Trophoblast cell (in vitro differentiated cells and primary cell): Measurements from ENCODE around the gene ABHD5.

Source experiments
- DNase-seq, 2 donors: peaks; one replicate each; pipeline ENCODE4 v3.0.0-alpha.2; 2016
- H2AFZ ChIP-seq: 2 replicates; pipeline ENCODE4 v1.6.1; 2013; ENCODE audit warnings: low read length, moderate library complexity, mild to moderate bottlenecking; ENCODE audit not compliant: insufficient read depth, poor library complexity
- H2AK5ac ChIP-seq: 2 replicates; pipeline ENCODE4 v1.6.1; 2013; ENCODE audit warnings: mild to moderate bottlenecking, low read length
- H2BK120ac ChIP-seq: 2 replicates; pipeline ENCODE4 v1.6.1; 2013; ENCODE audit warnings: low read length, mild to moderate bottlenecking, moderate library complexity; ENCODE audit not compliant: insufficient read depth, poor library complexity
- H2BK12ac ChIP-seq: 2 replicates; pipeline ENCODE4 v1.6.1; 2013; ENCODE audit warnings: mild to moderate bottlenecking, low read length, moderate library complexity
- H2BK5ac ChIP-seq: 2 replicates; pipeline ENCODE4 v1.6.1; 2013; ENCODE audit warnings: low read length, low read depth, moderate library complexity, mild to moderate bottlenecking; ENCODE audit not compliant: poor library complexity
- H3K14ac ChIP-seq: 2 replicates; pipeline ENCODE4 v1.6.1; 2013; ENCODE audit warnings: mild to moderate bottlenecking, low read length
- H3K18ac ChIP-seq: 2 replicates; pipeline ENCODE4 v1.6.1; 2013; ENCODE audit warnings: mild to moderate bottlenecking, low read length
- H3K23ac ChIP-seq: 2 replicates; pipeline ENCODE4 v1.6.1; 2013; ENCODE audit warnings: low read length
- H3K27ac ChIP-seq: 2 replicates; pipeline ENCODE4 v1.5.1; 2013; ENCODE audit warnings: low read depth, mild to moderate bottlenecking, inconsistent platforms, low read length, moderate library complexity
- H3K27me3 ChIP-seq: 2 replicates; pipeline ENCODE4 v1.6.1; 2013; ENCODE audit warnings: inconsistent platforms, mild to moderate bottlenecking, low read length, moderate library complexity; ENCODE audit not compliant: insufficient read depth
- H3K36me3 ChIP-seq, 2 experiments: 1 replicate in 1 of 2; 2 replicates in 1 of 2; pipeline ENCODE4 v1.6.1; 2013; ENCODE audit warnings: low read length in 2 of 2, mild to moderate bottlenecking in 2 of 2, moderate library complexity in 1 of 2; ENCODE audit not compliant: insufficient read depth in 2 of 2, control insufficient read depth in 1 of 2
- H3K4ac ChIP-seq: 2 replicates; pipeline ENCODE4 v1.6.1; 2013; ENCODE audit warnings: low read depth, mild to moderate bottlenecking, low read length, moderate library complexity
- H3K4me1 ChIP-seq, 2 experiments: 1 replicate in 1 of 2; 2 replicates in 1 of 2; pipeline ENCODE4 v1.6.1; 2013; ENCODE audit warnings: low read length in 2 of 2, mild to moderate bottlenecking in 2 of 2, moderate library complexity in 1 of 2; ENCODE audit not compliant: insufficient read depth in 2 of 2, control insufficient read depth in 1 of 2
- H3K4me2 ChIP-seq: 2 replicates; pipeline ENCODE4 v1.6.1; 2013; ENCODE audit warnings: inconsistent platforms, mild to moderate bottlenecking, low read length, moderate library complexity
- H3K4me3 ChIP-seq: 2 replicates; pipeline ENCODE4 v1.5.1; 2013; ENCODE audit warnings: mild to moderate bottlenecking, low read depth, low read length, inconsistent platforms
- H3K79me1 ChIP-seq: one replicate; pipeline ENCODE4 v1.6.1; 2013; ENCODE audit warnings: low read length
- H3K79me2 ChIP-seq: 2 replicates; pipeline ENCODE4 v1.6.1; 2013; ENCODE audit warnings: low read length, mild to moderate bottlenecking; ENCODE audit not compliant: control insufficient read depth, insufficient read depth, poor library complexity
- H3K9ac ChIP-seq: 2 replicates; pipeline ENCODE4 v1.6.1; 2013; ENCODE audit warnings: mild to moderate bottlenecking, low read length
- H3K9me3 ChIP-seq: 2 replicates; pipeline ENCODE4 v1.6.1; 2013; ENCODE audit warnings: low read depth, mild to moderate bottlenecking, control low read depth, inconsistent platforms, low read length; ENCODE audit not compliant: insufficient read depth
- H4K12ac ChIP-seq: 2 replicates; pipeline ENCODE4 v1.6.1; 2013; ENCODE audit warnings: low read depth, mild to moderate bottlenecking, low read length, moderate library complexity
- H4K8ac ChIP-seq: 2 replicates; pipeline ENCODE4 v1.6.1; 2013; ENCODE audit warnings: low read depth, mild to moderate bottlenecking, low read length, moderate library complexity
- H4K91ac ChIP-seq: one replicate; pipeline ENCODE4 v1.6.1; 2013; ENCODE audit warnings: low read depth, mild to moderate bottlenecking, low read length, moderate library complexity
- WGBS: extraction: QIAGEN DNeasy Blood & Tissue Kit; methylation state at CpG from one replicate; pipeline ENCODE4 v1.1.7; 2013; ENCODE audit warnings: missing lambda C conversion rate; ENCODE audit not compliant: insufficient read length, insufficient coverage; ENCODE audit errors: extremely low coverage; 5-methylcytosine and 5-hydroxymethylcytosine counted together

ABHD5 gene

GRCh38 chr3:43736558-43737440, 46.1 kb downstream of the ABHD5 start:
- Histone ChIP-seq H3K14ac (no peak overlapping the region), H3K79me2 (no peaks in the 10 kb centered on the region), H3K23ac (no peak overlapping the region), H3K18ac (no peak overlapping the region), H3K9ac (no peak overlapping the region), H2BK5ac (no peak overlapping the region), H3K27ac (no peak overlapping the region), H2BK120ac (no peak overlapping the region), H4K12ac (no peak overlapping the region), H3K79me1 (peaks cover 2% of the 10 kb centered on the region), H3K9me3 (no peaks in the 10 kb centered on the region), H4K91ac (no peak overlapping the region), H2AK5ac (no peak overlapping the region), H3K4me2 (no peak overlapping the region), H3K4ac (no peak overlapping the region), H2AFZ (no peak overlapping the region), H2BK12ac (no peak overlapping the region), H3K4me1 (peaks cover 0 to 6% of the 10 kb centered on the region in 2 experiments), H3K27me3 (no peaks in the 10 kb centered on the region), H4K8ac (no peak overlapping the region), H3K36me3 (peaks cover 2% of the 10 kb centered on the region in 2 experiments), H3K4me3 (no peak overlapping the region)
- WGBS: no CpG with 5 or more reads among the region's 8 CpGs
- no peak for DNase-seq

- H3K4me3 ChIP-seq: no peak overlapping the region
- peaks cover 2% of the 10 kb centered on the region for H3K79me1 ChIP-seq
- no peak overlapping the region for H2BK5ac ChIP-seq
- H3K9me3 ChIP-seq: no peaks in the 10 kb centered on the region
- no peak overlapping the region for H3K4me2 ChIP-seq
- no peak overlapping the region for H3K18ac ChIP-seq
- no peak overlapping the region for H2BK120ac ChIP-seq
- no peak overlapping the region for H3K23ac ChIP-seq
- no peak overlapping the region for H2BK12ac ChIP-seq
- WGBS: no CpG with 5 or more reads among the region's 2 CpGs
- H2AK5ac ChIP-seq: no peak overlapping the region
- no peaks in the 10 kb centered on the region for H3K79me2 ChIP-seq
- no peak overlapping the region for H3K9ac ChIP-seq
- H3K27me3 ChIP-seq: no peaks in the 10 kb centered on the region
- peaks cover 2% of the 10 kb centered on the region in 2 experiments for H3K36me3 ChIP-seq
- H3K14ac ChIP-seq: no peak overlapping the region
- no peak overlapping the region for H2AFZ ChIP-seq
- no peak overlapping the region for H4K91ac ChIP-seq
- no peak overlapping the region for H4K8ac ChIP-seq
- no peak overlapping the region for H3K27ac ChIP-seq
- H4K12ac ChIP-seq: no peak overlapping the region
- no peak for DNase-seq
- peaks cover 0 to 6% of the 10 kb centered on the region in 2 experiments for H3K4me1 ChIP-seq
- no peak overlapping the region for H3K4ac ChIP-seq
Observed at GRCh38 chr3:43738305-43738704, 47.6 kb downstream of the ABHD5 start.

GRCh38 chr3:43742920-43743319, 52.2 kb downstream of the ABHD5 start:
- H3K14ac ChIP-seq: no peak overlapping the region
- H2BK12ac ChIP-seq: no peak overlapping the region
- no peak overlapping the region for H3K4ac ChIP-seq
- no peak overlapping the region for H2BK5ac ChIP-seq
- no peak overlapping the region for H3K18ac ChIP-seq
- no peak overlapping the region for H3K4me3 ChIP-seq
- no peak overlapping the region for H4K8ac ChIP-seq
- no CpG with 5 or more reads among the region's 3 CpGs for WGBS
- H3K27me3 ChIP-seq: no peaks in the 10 kb centered on the region
- H2AK5ac ChIP-seq: no peak overlapping the region
- H3K4me2 ChIP-seq: no peak overlapping the region
- DNase-seq: peak in 1 of 2 donors; percentile 23
- H2AFZ ChIP-seq: no peak overlapping the region
- H3K79me1 ChIP-seq: peaks cover 2% of the 10 kb centered on the region
- no peak overlapping the region for H3K9ac ChIP-seq
- H4K91ac ChIP-seq: no peak overlapping the region
- no peak overlapping the region for H4K12ac ChIP-seq
- peaks cover 0 to 2% of the 10 kb centered on the region in 2 experiments for H3K4me1 ChIP-seq
- H3K27ac ChIP-seq: no peak overlapping the region
- H3K9me3 ChIP-seq: no peaks in the 10 kb centered on the region
- no peaks in the 10 kb centered on the region for H3K79me2 ChIP-seq
- no peak overlapping the region for H2BK120ac ChIP-seq
- H3K23ac ChIP-seq: no peak overlapping the region
- no peaks in the 10 kb centered on the region for H3K36me3 ChIP-seq

- H3K27ac ChIP-seq: no peak overlapping the region
Observed at GRCh38 chr3:43747641-43748040, 56.9 kb downstream of the ABHD5 start.

More at GRCh38 chr3:43747641-43748040, 56.9 kb downstream of the ABHD5 start:
- no peak overlapping the region for H3K23ac ChIP-seq
- no peaks in the 10 kb centered on the region for H3K79me1 ChIP-seq
- no peak overlapping the region for H3K4ac ChIP-seq
- no peak overlapping the region for H4K12ac ChIP-seq
- no peaks in the 10 kb centered on the region for H3K9me3 ChIP-seq
- no peak overlapping the region for H2BK12ac ChIP-seq
- H3K79me2 ChIP-seq: no peaks in the 10 kb centered on the region
- no peaks in the 10 kb centered on the region for H3K36me3 ChIP-seq
- no peak overlapping the region for H2BK120ac ChIP-seq
- no peak overlapping the region for H3K14ac ChIP-seq
- no peak overlapping the region for H3K4me3 ChIP-seq
- H2AFZ ChIP-seq: no peak overlapping the region
- no peak overlapping the region for H2BK5ac ChIP-seq
- H2AK5ac ChIP-seq: no peak overlapping the region
- no peak overlapping the region for H3K9ac ChIP-seq
- WGBS: no CpG with 5 or more reads among the region's 6 CpGs
- no peak overlapping the region for H3K18ac ChIP-seq
- H3K27me3 ChIP-seq: no peaks in the 10 kb centered on the region
- no peaks in the 10 kb centered on the region for H3K4me1 ChIP-seq
- no peak overlapping the region for H3K4me2 ChIP-seq
- DNase-seq: peak in 1 of 2 donors; percentile 19
- H4K91ac ChIP-seq: no peak overlapping the region
- no peak overlapping the region for H4K8ac ChIP-seq
